PC-9 (cell line): ENCODE data around the gene SLC5A5.

ENCODE experiments used
- EZH2 ChIP-seq: fragments of 200-600 bp; sonication (generic); IDR thresholded peaks from 2 replicates; pipeline ENCODE4 v1.8.0; 2017; ENCODE audit warnings: antibody characterized with exemption, low read depth
- TF ChIP-seq, protein P1 (sequence below): fragments of 200-600 bp; sonication (generic); conservative IDR thresholded peaks from 2 replicates; pipeline ENCODE4 v1.6.1; 2017; ENCODE audit warnings: mixed run types, antibody characterized with exemption, mild to moderate bottlenecking, moderate library complexity

DNA sequence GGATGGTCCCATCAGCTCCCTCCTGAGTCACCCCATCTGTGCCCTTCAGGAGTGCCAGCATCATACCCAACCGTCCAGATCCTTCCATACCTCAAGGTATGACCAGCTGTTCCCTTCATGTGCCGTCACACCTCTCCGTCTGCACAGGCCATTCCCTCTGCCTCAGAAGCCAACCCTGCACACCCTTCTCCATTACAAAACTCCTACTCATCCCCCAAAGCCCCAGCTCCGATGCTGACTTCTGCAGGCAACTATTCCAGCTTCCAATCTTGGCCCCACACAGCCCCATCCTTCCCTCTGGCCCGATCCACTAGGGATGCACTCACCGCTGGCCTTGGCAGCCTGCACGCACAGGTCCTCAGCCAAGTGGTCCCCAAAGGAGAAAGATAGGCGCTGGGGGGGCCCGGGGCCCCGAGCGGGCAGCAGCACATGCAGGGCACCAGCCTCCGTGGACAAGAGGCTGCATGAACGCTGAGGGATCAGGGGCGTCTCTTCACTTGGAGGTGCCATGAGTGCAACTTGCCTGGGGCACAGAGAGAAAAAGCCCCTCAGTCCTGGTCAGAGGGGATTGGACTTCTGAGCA lies 27.7 kb upstream of the SLC5A5 start:
- TF ChIP-seq, protein P1, sequence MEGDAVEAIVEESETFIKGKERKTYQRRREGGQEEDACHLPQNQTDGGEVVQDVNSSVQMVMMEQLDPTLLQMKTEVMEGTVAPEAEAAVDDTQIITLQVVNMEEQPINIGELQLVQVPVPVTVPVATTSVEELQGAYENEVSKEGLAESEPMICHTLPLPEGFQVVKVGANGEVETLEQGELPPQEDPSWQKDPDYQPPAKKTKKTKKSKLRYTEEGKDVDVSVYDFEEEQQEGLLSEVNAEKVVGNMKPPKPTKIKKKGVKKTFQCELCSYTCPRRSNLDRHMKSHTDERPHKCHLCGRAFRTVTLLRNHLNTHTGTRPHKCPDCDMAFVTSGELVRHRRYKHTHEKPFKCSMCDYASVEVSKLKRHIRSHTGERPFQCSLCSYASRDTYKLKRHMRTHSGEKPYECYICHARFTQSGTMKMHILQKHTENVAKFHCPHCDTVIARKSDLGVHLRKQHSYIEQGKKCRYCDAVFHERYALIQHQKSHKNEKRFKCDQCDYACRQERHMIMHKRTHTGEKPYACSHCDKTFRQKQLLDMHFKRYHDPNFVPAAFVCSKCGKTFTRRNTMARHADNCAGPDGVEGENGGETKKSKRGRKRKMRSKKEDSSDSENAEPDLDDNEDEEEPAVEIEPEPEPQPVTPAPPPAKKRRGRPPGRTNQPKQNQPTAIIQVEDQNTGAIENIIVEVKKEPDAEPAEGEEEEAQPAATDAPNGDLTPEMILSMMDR = no peak
- TF ChIP-seq EZH2 = no peak
